Right forelimb (tissue), 1 donor: ENCODE results near the gene EXOC4.
"Not testable (repeated sequence)": the region's sequence is repeated elsewhere in the genome, so short reads cannot be mapped to it uniquely, and the experiment has no call there.

ENCODE experiments used
- DNase-seq: peaks from one replicate; pipeline ENCODE4 v3.0.0-alpha.2; 2018

EXOC4 gene

GRCh38 chr7:133275446-133276095 is 22.7 kb downstream of the EXOC4 start:
- DNase-seq: no peak

GRCh38 chr7:133278975-133279374 is 26.1 kb downstream of the EXOC4 start:
- not testable (repeated sequence) for DNase-seq

GRCh38 chr7:133282094-133282493 is 29.2 kb downstream of the EXOC4 start:
- no peak for DNase-seq

GRCh38 chr7:133284092-133284491 is 31.2 kb downstream of the EXOC4 start:
- no peak for DNase-seq

GRCh38 chr7:133288970-133289369 is 36.1 kb downstream of the EXOC4 start:
- DNase-seq: no peak

- DNase-seq: no peak
Observed at GRCh38 chr7:133290041-133290440, 37.2 kb downstream of the EXOC4 start.

- no peak for DNase-seq
Observed at GRCh38 chr7:133290676-133291333, 37.9 kb downstream of the EXOC4 start.

- DNase-seq: no peak
Observed at GRCh38 chr7:133292631-133293030, 39.8 kb downstream of the EXOC4 start.

GRCh38 chr7:133293384-133294160 is 40.7 kb downstream of the EXOC4 start:
- no peak for DNase-seq

GRCh38 chr7:133294234-133294633 is 41.4 kb downstream of the EXOC4 start:
- no peak for DNase-seq

- no peak for DNase-seq
Observed at GRCh38 chr7:133295484-133295883, 42.6 kb downstream of the EXOC4 start.

- DNase-seq: no peak
Observed at GRCh38 chr7:133297093-133297492, 44.2 kb downstream of the EXOC4 start.

- DNase-seq: no peak
Observed at GRCh38 chr7:133298080-133298479, 45.2 kb downstream of the EXOC4 start.

- DNase-seq: no peak
Observed at GRCh38 chr7:133299676-133300075, 46.8 kb downstream of the EXOC4 start.

GRCh38 chr7:133300088-133300487 is 47.2 kb downstream of the EXOC4 start:
- DNase-seq: no peak

- no peak for DNase-seq
Observed at GRCh38 chr7:133300811-133301210, 47.9 kb downstream of the EXOC4 start.

GRCh38 chr7:133301444-133301843 is 48.6 kb downstream of the EXOC4 start:
- DNase-seq: no peak

GRCh38 chr7:133303372-133303771 is 50.5 kb downstream of the EXOC4 start:
- DNase-seq: no peak

- DNase-seq: no peak
Observed at GRCh38 chr7:133303931-133304330, 51.1 kb downstream of the EXOC4 start.

GRCh38 chr7:133309333-133309732 is 56.5 kb downstream of the EXOC4 start:
- no peak for DNase-seq

GRCh38 chr7:133310232-133310862 is 57.5 kb downstream of the EXOC4 start:
- no peak for DNase-seq

GRCh38 chr7:133313575-133313974 is 60.7 kb downstream of the EXOC4 start:
- DNase-seq: no peak

- no peak for DNase-seq
Observed at GRCh38 chr7:133314084-133314483, 61.2 kb downstream of the EXOC4 start.
